ENCODE data around the gene FBXW10B.
"Not testable (repeated sequence)": the region's sequence is repeated elsewhere in the genome, so short reads cannot be mapped to it uniquely, and the experiment has no call there.

Gene FBXW10B

DNA sequence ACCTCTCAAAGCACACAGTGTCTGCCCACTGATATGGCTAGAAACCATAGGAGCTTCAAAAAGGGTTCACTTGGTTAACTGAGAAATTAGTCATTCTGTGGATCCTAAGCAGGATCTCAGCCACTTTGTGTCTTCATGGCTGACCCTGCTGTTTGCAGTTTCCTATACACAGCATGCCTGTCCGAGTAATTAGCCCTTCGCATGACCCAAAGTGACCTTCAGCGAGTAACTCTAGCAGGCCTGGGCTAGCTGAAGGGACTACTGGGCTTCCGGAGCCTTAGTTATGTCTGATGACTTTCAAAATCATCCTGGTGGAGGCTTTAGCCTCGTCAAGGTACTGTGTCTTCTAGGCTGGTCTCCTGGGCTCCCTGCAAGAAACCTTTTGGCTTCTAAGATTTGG, 28.9 kb upstream of the FBXW10B start (continued):
- no peak for TF ChIP-seq KLF7 (tag by site-specific recombination; IDR thresholded peaks at IDR 0.05; ENCODE audit: borderline replicate concordance)
- no peak for TF ChIP-seq ZNF266 (tag by site-specific recombination; IDR thresholded peaks at IDR 0.05; ENCODE audit: low read depth)
- TF ChIP-seq YY2 (tag by site-specific recombination; IDR thresholded peaks at IDR 0.05): no peak
- 0 out of 2 replicates have a peak, but pooled peaks have one; percentile 18 for TF ChIP-seq EGR2 (tag by site-specific recombination; IDR thresholded peaks at IDR 0.05; ENCODE audit: low read depth)

DNA sequence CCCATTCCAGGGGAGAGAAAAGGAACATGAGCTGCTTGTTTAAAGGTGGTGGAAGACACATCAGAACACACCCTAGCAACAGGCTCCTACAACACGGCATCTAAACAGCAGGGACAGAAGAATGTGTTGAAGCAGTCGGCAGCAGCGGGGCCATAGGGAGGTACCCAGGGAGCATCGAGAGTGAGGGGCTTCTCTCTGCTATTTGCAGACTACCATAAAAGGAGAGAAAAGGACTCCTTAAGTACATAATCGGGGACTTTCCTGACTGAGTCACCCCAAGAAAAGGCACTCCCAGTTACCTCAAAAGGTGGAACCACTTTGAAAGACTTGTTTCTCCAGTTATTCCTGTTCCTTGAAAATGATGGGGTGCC, 26.4 kb upstream of the FBXW10B start:
- H3K4me3 ChIP-seq (ENCODE audit: low read depth, low read length); H3K9me3 ChIP-seq (ENCODE audit: control insufficient read depth, insufficient read depth, low read depth, low read length); H3K27ac ChIP-seq (ENCODE audit: extremely low read depth, low read depth, low read length); H3K4me1 ChIP-seq (ENCODE audit: control insufficient read depth, insufficient read depth, low read length); H3K36me3 ChIP-seq (ENCODE audit: control insufficient read depth in 2 of 2, insufficient read depth in 1 of 2, low read length in 2 of 2): not testable (repeated sequence)
- CTCF ChIA-PET: interaction anchor here (0.6 to 0.7 kb wide), 3 partner anchors 348 to 977 kb away, joined by 3 to 5 read pairs (median 5); no protein-coding TSS in a partner anchor
- TF ChIP-seq SCRT2 (tag by site-specific recombination; IDR thresholded peaks at IDR 0.05): peak; percentile 56
- POLR2A ChIA-PET: interaction anchor here (0.6 kb wide), 1 partner anchor 96 kb away, joined by 3 read pairs; no protein-coding TSS in a partner anchor

DNA sequence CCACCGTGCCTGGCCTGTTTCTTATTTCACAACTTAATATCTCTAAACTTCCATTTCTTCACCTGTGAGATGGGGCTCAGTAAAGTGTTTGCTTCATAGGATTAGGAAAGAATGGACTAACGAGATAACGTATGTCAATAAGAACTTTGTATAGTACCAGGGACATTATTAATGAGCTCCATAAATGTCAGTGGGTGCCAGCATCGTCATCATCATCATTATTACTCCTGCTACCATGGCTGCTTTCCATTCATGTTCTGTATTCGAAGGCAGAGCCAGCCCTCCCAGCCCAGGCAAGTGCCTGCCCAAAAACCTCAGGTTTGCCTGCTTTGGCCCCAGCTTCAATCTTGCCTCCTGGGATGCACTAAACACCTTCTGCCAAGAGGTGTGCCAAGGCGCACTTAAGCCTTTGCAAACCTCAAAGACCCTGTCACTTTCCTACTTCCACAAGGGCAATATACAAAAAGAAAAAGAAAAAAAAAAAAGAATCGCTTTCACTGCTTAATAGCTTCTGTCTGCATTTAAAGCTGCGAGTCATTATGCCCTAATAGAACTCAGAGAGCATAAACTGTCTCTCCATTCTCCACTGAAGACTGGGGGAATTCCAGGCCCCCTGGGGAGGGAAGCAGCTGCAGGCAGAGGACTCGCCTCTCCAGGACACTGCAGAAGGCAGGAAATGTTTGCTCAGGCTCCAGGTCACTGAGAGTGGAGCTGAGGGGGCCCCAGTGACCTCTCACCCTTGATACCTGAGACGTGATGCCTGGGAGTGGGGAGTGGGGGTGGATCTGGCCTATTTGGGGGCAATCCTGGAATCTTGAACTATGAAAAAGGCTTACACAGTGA, 25.8 kb upstream of the FBXW10B start:
- not testable (repeated sequence) for H3K27ac ChIP-seq (ENCODE audit: extremely low read depth, low read depth, low read length); H3K4me1 ChIP-seq (ENCODE audit: control insufficient read depth, insufficient read depth, low read length); H3K9me3 ChIP-seq (ENCODE audit: control insufficient read depth, insufficient read depth, low read depth, low read length); H3K4me3 ChIP-seq (ENCODE audit: low read depth, low read length); H3K36me3 ChIP-seq (ENCODE audit: control insufficient read depth in 2 of 2, insufficient read depth in 1 of 2, low read length in 2 of 2)
- TF ChIP-seq SP7 (tag by site-specific recombination; IDR thresholded peaks at IDR 0.05) (0 out of 2 replicates have a peak, but pooled peaks have one; percentile 28), ZIC2 (tag by site-specific recombination; IDR thresholded peaks at IDR 0.05) (peak; percentile 62), ZNF423 (tag by site-specific recombination; IDR thresholded peaks at IDR 0.05) (peak; percentile 69; the same call in 1 of the 2 replicates), GLIS1 (tag by site-specific recombination; IDR thresholded peaks at IDR 0.05) (peak; percentile 86), PRDM1 (tag by site-specific recombination; IDR thresholded peaks at IDR 0.05) (0 out of 2 replicates have a peak, but pooled peaks have one; percentile 29), ZBTB17 (tag by site-specific recombination; IDR thresholded peaks at IDR 0.05) (peak; percentile 45; the same call in 1 of the 2 replicates)
- TF ChIP-seq, protein P1, sequence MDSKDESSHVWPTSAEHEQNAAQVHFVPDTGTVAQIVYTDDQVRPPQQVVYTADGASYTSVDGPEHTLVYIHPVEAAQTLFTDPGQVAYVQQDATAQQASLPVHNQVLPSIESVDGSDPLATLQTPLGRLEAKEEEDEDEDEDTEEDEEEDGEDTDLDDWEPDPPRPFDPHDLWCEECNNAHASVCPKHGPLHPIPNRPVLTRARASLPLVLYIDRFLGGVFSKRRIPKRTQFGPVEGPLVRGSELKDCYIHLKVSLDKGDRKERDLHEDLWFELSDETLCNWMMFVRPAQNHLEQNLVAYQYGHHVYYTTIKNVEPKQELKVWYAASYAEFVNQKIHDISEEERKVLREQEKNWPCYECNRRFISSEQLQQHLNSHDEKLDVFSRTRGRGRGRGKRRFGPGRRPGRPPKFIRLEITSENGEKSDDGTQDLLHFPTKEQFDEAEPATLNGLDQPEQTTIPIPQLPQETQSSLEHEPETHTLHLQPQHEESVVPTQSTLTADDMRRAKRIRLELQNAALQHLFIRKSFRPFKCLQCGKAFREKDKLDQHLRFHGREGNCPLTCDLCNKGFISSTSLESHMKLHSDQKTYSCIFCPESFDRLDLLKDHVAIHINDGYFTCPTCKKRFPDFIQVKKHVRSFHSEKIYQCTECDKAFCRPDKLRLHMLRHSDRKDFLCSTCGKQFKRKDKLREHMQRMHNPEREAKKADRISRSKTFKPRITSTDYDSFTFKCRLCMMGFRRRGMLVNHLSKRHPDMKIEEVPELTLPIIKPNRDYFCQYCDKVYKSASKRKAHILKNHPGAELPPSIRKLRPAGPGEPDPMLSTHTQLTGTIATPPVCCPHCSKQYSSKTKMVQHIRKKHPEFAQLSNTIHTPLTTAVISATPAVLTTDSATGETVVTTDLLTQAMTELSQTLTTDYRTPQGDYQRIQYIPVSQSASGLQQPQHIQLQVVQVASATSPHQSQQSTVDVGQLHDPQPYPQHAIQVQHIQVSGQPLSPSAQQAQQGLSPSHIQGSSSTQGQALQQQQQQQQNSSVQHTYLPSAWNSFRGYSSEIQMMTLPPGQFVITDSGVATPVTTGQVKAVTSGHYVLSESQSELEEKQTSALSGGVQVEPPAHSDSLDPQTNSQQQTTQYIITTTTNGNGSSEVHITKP (tag by site-specific recombination; IDR thresholded peaks at IDR 0.05): 0 out of 2 replicates have a peak, but pooled peaks have one; percentile 16
- CTCF ChIA-PET: interaction anchor here (0.6 to 0.7 kb wide), 3 partner anchors 348 to 976 kb away, joined by 3 to 5 read pairs (median 5); no protein-coding TSS in a partner anchor
- POLR2A ChIA-PET: interaction anchor here (0.6 kb wide), 1 partner anchor 97 kb away, joined by 3 read pairs; no protein-coding TSS in a partner anchor

DNA sequence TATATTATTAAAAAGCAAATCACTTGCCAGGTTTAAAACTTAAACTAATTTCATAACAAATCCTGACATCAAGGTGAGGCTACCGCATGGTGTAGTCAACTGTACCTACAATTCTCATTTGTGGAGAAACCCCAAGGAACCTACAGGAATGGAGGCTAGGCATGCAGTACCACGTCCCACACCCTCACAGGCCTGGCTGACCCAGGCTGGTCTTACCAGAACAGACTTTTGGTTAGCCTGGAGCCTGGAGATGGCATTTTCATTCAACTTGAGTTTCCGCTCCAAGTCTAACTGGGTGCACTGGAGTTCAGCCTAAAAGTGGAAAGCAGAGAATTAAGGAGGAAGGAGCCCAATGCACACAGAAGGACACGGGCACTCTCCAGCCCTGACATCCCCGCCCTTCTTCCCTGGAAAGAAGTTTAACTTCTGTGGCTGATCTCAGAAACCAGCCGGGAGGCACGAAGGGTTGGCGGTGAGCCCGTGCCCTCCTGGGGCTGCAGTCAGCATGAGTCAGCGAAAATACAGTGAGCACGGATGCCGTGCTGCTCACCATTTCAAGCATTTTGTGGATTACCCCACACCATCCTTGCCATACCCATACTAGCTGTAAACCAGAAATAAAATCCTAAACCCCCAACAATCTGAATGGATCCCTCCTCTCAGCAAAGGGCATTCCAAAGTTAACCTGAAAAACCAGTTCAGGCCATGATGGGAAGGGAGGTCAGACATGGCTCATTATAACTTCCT, 23.2 kb upstream of the FBXW10B start:
- H3K9me3 ChIP-seq (ENCODE audit: control insufficient read depth, insufficient read depth, low read depth, low read length); H3K4me1 ChIP-seq (ENCODE audit: control insufficient read depth, insufficient read depth, low read length); CTCF ChIA-PET; POLR2A ChIA-PET; H3K36me3 ChIP-seq (ENCODE audit: control insufficient read depth in 2 of 2, insufficient read depth in 1 of 2, low read length in 2 of 2); H3K4me3 ChIP-seq (ENCODE audit: low read depth, low read length); H3K27ac ChIP-seq (ENCODE audit: extremely low read depth, low read depth, low read length): not testable (repeated sequence)
- TF ChIP-seq, protein P1 (tag by site-specific recombination; IDR thresholded peaks at IDR 0.05): peak; percentile 82
- TF ChIP-seq WT1 (tag by site-specific recombination; IDR thresholded peaks at IDR 0.05): 0 out of 2 replicates have a peak, but pooled peaks have one; percentile 35
- TF ChIP-seq GLIS1 (tag by site-specific recombination; IDR thresholded peaks at IDR 0.05): peak; percentile 41; the same call in 1 of the 2 replicates
- TF ChIP-seq ZBTB8A (tag by site-specific recombination; IDR thresholded peaks at IDR 0.05): peak; percentile 44; the same call in 1 of the 2 replicates

DNA sequence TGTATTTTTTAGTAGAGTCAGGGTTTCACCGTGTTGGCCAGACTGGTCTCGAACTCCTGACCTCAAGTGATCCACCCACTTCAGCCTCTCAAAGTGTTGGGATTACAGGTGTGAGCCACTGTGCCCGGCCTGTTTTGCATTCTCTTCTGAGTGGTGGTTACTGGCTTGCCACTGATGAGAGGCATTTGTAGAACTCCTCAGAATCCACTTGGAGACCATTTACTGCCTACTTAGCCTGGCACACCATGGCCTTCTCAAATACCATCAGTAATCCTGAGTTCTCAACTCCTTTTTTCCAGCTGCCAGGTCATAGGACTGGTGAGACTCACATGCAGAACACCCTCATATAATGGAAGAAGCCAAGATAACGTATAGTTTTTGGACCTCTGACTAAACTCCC, 22.5 kb upstream of the FBXW10B start:
- H3K4me3 ChIP-seq (ENCODE audit: low read depth, low read length); H3K4me1 ChIP-seq (ENCODE audit: control insufficient read depth, insufficient read depth, low read length); CTCF ChIA-PET; H3K27ac ChIP-seq (ENCODE audit: extremely low read depth, low read depth, low read length); H3K9me3 ChIP-seq (ENCODE audit: control insufficient read depth, insufficient read depth, low read depth, low read length); POLR2A ChIA-PET; H3K36me3 ChIP-seq (ENCODE audit: control insufficient read depth in 2 of 2, insufficient read depth in 1 of 2, low read length in 2 of 2): not testable (repeated sequence)

All from HEK293 (cell line).